ENCODE results near the gene ABHD18. TPM values are rescaled to one million over a fixed set of nuclear protein-coding genes. Genes with fewer than 3 reads are reported as not detected.

Gene ABHD18
- total RNA-seq, 2 donors from 2014 or later: 5.3 to 7.2 TPM

GRCh38 chr4:127997534-127998388 is 32.6 kb downstream of the ABHD18 start:
- Histone ChIP-seq H3K36me3 (peaks cover 14% of the 10 kb centered on the region), H3K27me3 (no peaks in the 10 kb centered on the region), H3K4me1 (no peaks in the 10 kb centered on the region), H3K9me3 (peaks cover 0 to 17% of the 10 kb centered on the region in 2 donors), H3K27ac (no peak overlapping the region), H3K4me3 (no peak overlapping the region)
- no peak for TF ChIP-seq CTCF (IDR thresholded peaks at IDR 0.05)
- no peak for DNase-seq (ENCODE audit: low spot score)

- no peaks in the 10 kb centered on the region for H3K36me3 ChIP-seq
Measured at GRCh38 chr4:128006592-128006991, 41.4 kb downstream of the ABHD18 start.

GRCh38 chr4:128009428-128009827 is 44.2 kb downstream of the ABHD18 start:
- Histone ChIP-seq H3K4me3 (no peak overlapping the region), H3K4me1 (no peaks in the 10 kb centered on the region), H3K27ac (no peak overlapping the region), H3K9me3 (no peaks in the 10 kb centered on the region), H3K27me3 (no peaks in the 10 kb centered on the region), H3K36me3 (peaks cover 6% of the 10 kb centered on the region)
- no peak for DNase-seq (ENCODE audit: low spot score)
- TF ChIP-seq CTCF (IDR thresholded peaks at IDR 0.05): no peak

More at GRCh38 chr4:128006592-128006991, 41.4 kb downstream of the ABHD18 start:
- Histone ChIP-seq H3K27ac (no peak overlapping the region), H3K27me3 (no peaks in the 10 kb centered on the region), H3K9me3 (no peaks in the 10 kb centered on the region), H3K4me3 (no peak overlapping the region), H3K4me1 (no peaks in the 10 kb centered on the region)
- DNase-seq (ENCODE audit: low spot score): no peak
- TF ChIP-seq CTCF (IDR thresholded peaks at IDR 0.05): no peak

GRCh38 chr4:128025319-128025718 is 60.1 kb downstream of the ABHD18 start:
- H3K27me3 ChIP-seq: no peaks in the 10 kb centered on the region
- TF ChIP-seq CTCF (IDR thresholded peaks at IDR 0.05): no peak
- no peaks in the 10 kb centered on the region for H3K9me3 ChIP-seq
- no peaks in the 10 kb centered on the region for H3K4me1 ChIP-seq
- DNase-seq (ENCODE audit: low spot score): no peak
- peaks cover 39% of the 10 kb centered on the region for H3K36me3 ChIP-seq
- H3K4me3 ChIP-seq: no peak overlapping the region
- no peak overlapping the region for H3K27ac ChIP-seq

- no peak for DNase-seq (ENCODE audit: low spot score)
- Histone ChIP-seq H3K36me3 (peaks cover 15% of the 10 kb centered on the region), H3K9me3 (no peaks in the 10 kb centered on the region)
Measured at GRCh38 chr4:128029907-128030306, 64.7 kb downstream of the ABHD18 start.

More at GRCh38 chr4:128029907-128030306, 64.7 kb downstream of the ABHD18 start:
- H3K4me3 ChIP-seq: no peak overlapping the region
- H3K4me1 ChIP-seq: no peaks in the 10 kb centered on the region
- H3K27me3 ChIP-seq: no peaks in the 10 kb centered on the region
- no peak overlapping the region for H3K27ac ChIP-seq
- TF ChIP-seq CTCF (IDR thresholded peaks at IDR 0.05): no peak

All from right atrium auricular region (tissue), 2 donors.